ENCODE data around the gene PCYOX1L. TPM values are rescaled to one million over a fixed set of nuclear protein-coding genes. Genes with fewer than 3 reads are reported as not detected.
"Not testable (repeated sequence)": the region's sequence is repeated elsewhere in the genome, so short reads cannot be mapped to it uniquely, and the experiment has no call there.

PCYOX1L gene
- total RNA-seq, 1 experiment from 2014 or later = 51.6 TPM

DNA sequence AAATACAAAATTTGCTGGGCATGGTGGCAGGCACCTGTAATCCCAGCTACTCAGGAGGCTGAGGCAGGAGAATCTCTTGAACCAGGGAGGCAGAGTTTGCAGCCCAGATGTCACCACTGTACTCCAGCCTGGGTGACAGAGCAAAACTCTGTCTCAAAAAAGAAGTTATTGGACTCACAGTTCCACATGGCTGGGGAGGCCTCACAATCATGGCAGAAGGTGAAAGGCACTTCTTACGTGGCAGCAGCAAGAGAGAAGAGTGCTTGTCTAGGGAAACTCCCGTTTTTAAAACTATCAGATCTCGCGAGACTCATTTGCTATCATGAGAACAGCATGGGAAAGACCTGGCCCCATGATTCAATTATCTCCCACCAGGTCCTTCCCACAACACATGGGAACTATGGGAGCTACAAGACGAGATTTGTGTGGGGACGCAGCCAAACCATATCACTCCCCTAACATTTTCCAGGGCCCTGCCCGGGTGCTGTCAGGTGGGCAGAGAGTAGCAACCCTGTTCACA, 41.0 kb downstream of the PCYOX1L start:
- not testable (repeated sequence) for H3K9me3 ChIP-seq (ENCODE audit: low read length); H3K27ac ChIP-seq (ENCODE audit: low read length); H3K27me3 ChIP-seq (ENCODE audit: low read length); H3K4me3 ChIP-seq (ENCODE audit: low read length); H4K20me1 ChIP-seq (ENCODE audit: insufficient read depth, low read depth, low read length); DNase-seq; H3K79me2 ChIP-seq (ENCODE audit: low read length); H3K36me3 ChIP-seq (ENCODE audit: insufficient read depth, low read length); H3K4me1 ChIP-seq (ENCODE audit: low read length); H3K4me2 ChIP-seq (ENCODE audit: low read depth, low read length, poor library complexity, severe bottlenecking); H3K9me2 ChIP-seq (replicated peaks; ENCODE audit: insufficient read depth, low read length); H3K9ac ChIP-seq (ENCODE audit: low read length); H2AFZ ChIP-seq (ENCODE audit: low read length)

DNA sequence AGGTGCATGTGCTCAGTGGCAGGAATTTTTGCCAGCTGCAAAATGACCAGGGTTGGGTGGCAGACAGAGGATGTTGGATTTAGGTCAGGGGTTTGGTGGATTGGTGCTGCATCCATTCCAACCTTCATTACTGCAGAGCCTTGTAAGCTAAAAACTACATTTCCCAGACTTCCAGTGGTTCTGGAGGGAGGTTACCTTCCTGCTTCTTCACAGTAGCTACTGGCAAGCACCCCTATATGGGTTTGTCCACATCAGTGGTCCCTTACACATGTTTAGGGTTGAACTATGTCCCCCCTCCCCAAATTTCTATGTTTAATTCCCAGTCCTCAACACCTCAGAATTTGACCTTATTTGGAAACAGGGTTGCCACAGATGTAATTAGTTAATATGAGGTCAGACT, 41.9 kb downstream of the PCYOX1L start:
- Histone ChIP-seq H3K79me2 (ENCODE audit: low read length) (no peaks in the 10 kb centered on the region), H3K36me3 (ENCODE audit: insufficient read depth, low read length) (no peaks in the 10 kb centered on the region), H3K27ac (ENCODE audit: low read length) (no peak overlapping the region), H2AFZ (ENCODE audit: low read length) (no peak overlapping the region), H4K20me1 (ENCODE audit: insufficient read depth, low read depth, low read length) (no peaks in the 10 kb centered on the region), H3K27me3 (ENCODE audit: low read length) (no peaks in the 10 kb centered on the region; the same call in 1 of the 2 replicates), H3K9me2 (replicated peaks; ENCODE audit: insufficient read depth, low read length) (no peaks in the 10 kb centered on the region), H3K9ac (ENCODE audit: low read length) (no peak overlapping the region), H3K9me3 (ENCODE audit: low read length) (no peaks in the 10 kb centered on the region), H3K4me2 (ENCODE audit: low read depth, low read length, poor library complexity, severe bottlenecking) (no peak overlapping the region), H3K4me3 (ENCODE audit: low read length) (no peak overlapping the region), H3K4me1 (ENCODE audit: low read length) (peaks cover 9% of the 10 kb centered on the region)
- DNase-seq = peak; percentile 52

DNA sequence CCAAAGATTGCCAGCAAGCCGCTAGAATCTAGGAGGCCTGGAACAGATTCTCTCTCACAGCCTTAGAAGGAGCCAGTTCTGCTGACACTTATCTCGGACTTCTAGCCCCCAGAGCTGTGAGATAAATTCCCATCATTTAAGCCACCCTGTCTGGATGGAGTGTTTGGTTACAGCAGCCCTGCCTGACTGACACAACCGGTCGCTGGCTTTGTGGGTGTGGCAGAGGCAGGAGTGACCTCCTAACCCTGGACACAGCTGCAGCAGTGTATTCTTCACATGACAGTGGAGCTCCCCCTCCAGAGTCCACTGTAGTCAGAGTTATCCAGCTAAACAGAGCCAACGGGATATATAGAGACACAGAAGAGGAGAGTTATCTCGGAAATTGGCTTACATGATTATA, 42.5 kb downstream of the PCYOX1L start:
- H3K9ac ChIP-seq (ENCODE audit: low read length) = no peak overlapping the region
- H3K79me2 ChIP-seq (ENCODE audit: low read length) = no peaks in the 10 kb centered on the region
- no peak overlapping the region for H3K27ac ChIP-seq (ENCODE audit: low read length)
- no peak overlapping the region for H3K4me3 ChIP-seq (ENCODE audit: low read length)
- H3K9me3 ChIP-seq (ENCODE audit: low read length) = no peaks in the 10 kb centered on the region
- H3K4me1 ChIP-seq (ENCODE audit: low read length) = peaks cover 9% of the 10 kb centered on the region
- no peak for DNase-seq
- H4K20me1 ChIP-seq (ENCODE audit: insufficient read depth, low read depth, low read length) = no peaks in the 10 kb centered on the region
- no peak overlapping the region for H3K4me2 ChIP-seq (ENCODE audit: low read depth, low read length, poor library complexity, severe bottlenecking)
- no peak overlapping the region for H2AFZ ChIP-seq (ENCODE audit: low read length)
- no peaks in the 10 kb centered on the region for H3K36me3 ChIP-seq (ENCODE audit: insufficient read depth, low read length)
- H3K27me3 ChIP-seq (ENCODE audit: low read length) = no peaks in the 10 kb centered on the region; the same call in 1 of the 2 replicates
- no peaks in the 10 kb centered on the region for H3K9me2 ChIP-seq (replicated peaks; ENCODE audit: insufficient read depth, low read length)

DNA sequence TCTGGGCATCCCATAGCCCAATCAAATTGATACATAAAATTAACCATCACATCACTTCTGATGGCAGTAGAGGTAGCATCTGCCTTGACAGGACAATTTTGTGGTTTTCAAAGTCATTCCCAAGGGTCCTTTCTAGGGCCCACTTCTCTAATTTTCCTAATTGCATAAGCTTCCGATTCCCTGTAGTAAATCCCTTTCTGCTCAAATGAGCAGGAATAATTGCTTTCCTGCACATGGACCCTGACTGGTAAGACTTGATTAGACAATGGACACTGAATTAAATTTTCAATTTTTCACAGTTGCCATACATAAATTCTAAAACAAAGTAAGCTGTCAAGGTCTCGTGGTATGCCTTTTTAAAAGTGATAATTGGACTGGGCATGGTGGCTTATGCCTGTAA, 43.2 kb downstream of the PCYOX1L start:
- no peaks in the 10 kb centered on the region for H3K79me2 ChIP-seq (ENCODE audit: low read length)
- peak; percentile 46 for DNase-seq

DNA sequence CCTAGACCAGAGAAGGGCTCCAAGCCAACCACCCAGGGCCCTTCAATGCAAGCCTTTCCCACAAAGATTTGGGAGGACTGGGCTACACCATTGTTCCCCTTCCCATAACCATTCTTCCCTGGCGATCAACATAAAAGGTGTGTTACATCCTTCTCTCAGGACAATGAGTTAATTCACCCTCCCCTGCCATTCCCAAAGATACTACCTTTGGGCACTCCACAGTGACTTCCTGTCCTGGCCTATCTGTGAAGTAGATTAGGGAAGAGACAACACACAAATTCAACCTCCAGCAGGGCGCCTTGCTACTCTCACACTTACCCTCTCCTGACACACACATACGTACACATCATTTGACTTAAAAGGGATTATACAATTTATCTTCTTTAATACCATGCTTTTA, 44.4 kb downstream of the PCYOX1L start:
- Histone ChIP-seq H3K27ac (ENCODE audit: low read length) (no peak overlapping the region), H3K36me3 (ENCODE audit: insufficient read depth, low read length) (no peaks in the 10 kb centered on the region), H3K9ac (ENCODE audit: low read length) (no peak overlapping the region), H3K79me2 (ENCODE audit: low read length) (no peaks in the 10 kb centered on the region), H3K27me3 (ENCODE audit: low read length) (no peaks in the 10 kb centered on the region; the same call in 1 of the 2 replicates), H3K4me3 (ENCODE audit: low read length) (no peak overlapping the region), H3K9me3 (ENCODE audit: low read length) (no peaks in the 10 kb centered on the region), H4K20me1 (ENCODE audit: insufficient read depth, low read depth, low read length) (no peaks in the 10 kb centered on the region), H3K9me2 (replicated peaks; ENCODE audit: insufficient read depth, low read length) (no peaks in the 10 kb centered on the region), H3K4me2 (ENCODE audit: low read depth, low read length, poor library complexity, severe bottlenecking) (no peak overlapping the region), H3K4me1 (ENCODE audit: low read length) (peaks cover 17% of the 10 kb centered on the region), H2AFZ (ENCODE audit: low read length) (no peak overlapping the region)
- no peak for DNase-seq

More for the DNA sequence above, 43.2 kb downstream of the PCYOX1L start:
- H3K9me2 ChIP-seq (replicated peaks; ENCODE audit: insufficient read depth, low read length) = no peaks in the 10 kb centered on the region
- H3K9ac ChIP-seq (ENCODE audit: low read length) = no peak overlapping the region
- no peak overlapping the region for H2AFZ ChIP-seq (ENCODE audit: low read length)
- no peaks in the 10 kb centered on the region; the same call in 1 of the 2 replicates for H3K27me3 ChIP-seq (ENCODE audit: low read length)
- H3K36me3 ChIP-seq (ENCODE audit: insufficient read depth, low read length) = no peaks in the 10 kb centered on the region
- H3K4me2 ChIP-seq (ENCODE audit: low read depth, low read length, poor library complexity, severe bottlenecking) = no peak overlapping the region
- H3K4me3 ChIP-seq (ENCODE audit: low read length) = no peak overlapping the region
- no peak overlapping the region for H3K27ac ChIP-seq (ENCODE audit: low read length)
- peaks cover 9% of the 10 kb centered on the region for H3K4me1 ChIP-seq (ENCODE audit: low read length)
- H3K9me3 ChIP-seq (ENCODE audit: low read length) = no peaks in the 10 kb centered on the region
- H4K20me1 ChIP-seq (ENCODE audit: insufficient read depth, low read depth, low read length) = no peaks in the 10 kb centered on the region

DNA sequence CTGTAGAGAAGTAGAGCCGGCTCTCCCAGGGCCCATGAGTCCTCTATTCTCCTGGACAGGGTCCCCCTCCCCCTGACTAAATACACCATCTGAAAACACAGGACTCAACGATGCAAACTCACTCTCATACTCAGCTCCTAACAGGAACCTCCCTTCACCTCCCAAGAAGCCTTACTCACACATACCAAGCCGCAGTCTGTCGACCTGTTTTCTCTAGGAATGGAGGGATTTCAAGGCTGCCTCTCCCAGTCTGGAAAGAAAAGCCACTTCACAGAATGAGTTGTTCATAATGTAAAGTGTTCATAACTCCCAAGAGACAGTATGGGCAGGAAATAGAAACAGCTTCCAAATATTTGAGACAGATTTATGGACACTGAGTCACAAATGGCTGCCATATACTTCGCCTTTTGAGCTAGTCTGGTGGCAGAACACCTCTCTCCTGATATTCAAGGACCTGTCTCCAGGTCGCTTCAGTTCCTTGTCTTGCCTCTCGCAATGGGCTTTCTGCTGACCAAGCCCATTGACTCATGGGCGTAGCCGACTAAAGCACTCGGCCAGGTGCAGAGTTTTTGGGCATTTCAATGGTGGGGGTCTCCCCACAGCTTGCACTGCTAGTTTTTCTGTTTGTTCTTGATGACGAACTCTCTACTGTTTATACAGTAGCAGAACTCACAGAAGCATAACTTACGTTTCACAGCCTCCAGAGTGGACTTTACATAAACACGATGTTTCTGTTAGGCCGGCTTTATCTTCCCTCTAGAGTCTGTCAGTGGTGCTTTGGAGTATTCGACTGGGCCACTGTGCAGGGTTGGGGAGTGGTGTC, 46.3 kb downstream of the PCYOX1L start:
- Histone ChIP-seq H2AFZ (ENCODE audit: low read length) (no peak overlapping the region), H4K20me1 (ENCODE audit: insufficient read depth, low read depth, low read length) (no peaks in the 10 kb centered on the region), H3K36me3 (ENCODE audit: insufficient read depth, low read length) (no peaks in the 10 kb centered on the region), H3K9me3 (ENCODE audit: low read length) (no peaks in the 10 kb centered on the region), H3K4me3 (ENCODE audit: low read length) (no peak overlapping the region), H3K4me1 (ENCODE audit: low read length) (peaks cover 17% of the 10 kb centered on the region), H3K27ac (ENCODE audit: low read length) (no peak overlapping the region), H3K79me2 (ENCODE audit: low read length) (no peaks in the 10 kb centered on the region), H3K9ac (ENCODE audit: low read length) (no peak overlapping the region), H3K9me2 (replicated peaks; ENCODE audit: insufficient read depth, low read length) (no peaks in the 10 kb centered on the region), H3K27me3 (ENCODE audit: low read length) (no peaks in the 10 kb centered on the region; the same call in 1 of the 2 replicates), H3K4me2 (ENCODE audit: low read depth, low read length, poor library complexity, severe bottlenecking) (no peak overlapping the region)
- DNase-seq = no peak

DNA sequence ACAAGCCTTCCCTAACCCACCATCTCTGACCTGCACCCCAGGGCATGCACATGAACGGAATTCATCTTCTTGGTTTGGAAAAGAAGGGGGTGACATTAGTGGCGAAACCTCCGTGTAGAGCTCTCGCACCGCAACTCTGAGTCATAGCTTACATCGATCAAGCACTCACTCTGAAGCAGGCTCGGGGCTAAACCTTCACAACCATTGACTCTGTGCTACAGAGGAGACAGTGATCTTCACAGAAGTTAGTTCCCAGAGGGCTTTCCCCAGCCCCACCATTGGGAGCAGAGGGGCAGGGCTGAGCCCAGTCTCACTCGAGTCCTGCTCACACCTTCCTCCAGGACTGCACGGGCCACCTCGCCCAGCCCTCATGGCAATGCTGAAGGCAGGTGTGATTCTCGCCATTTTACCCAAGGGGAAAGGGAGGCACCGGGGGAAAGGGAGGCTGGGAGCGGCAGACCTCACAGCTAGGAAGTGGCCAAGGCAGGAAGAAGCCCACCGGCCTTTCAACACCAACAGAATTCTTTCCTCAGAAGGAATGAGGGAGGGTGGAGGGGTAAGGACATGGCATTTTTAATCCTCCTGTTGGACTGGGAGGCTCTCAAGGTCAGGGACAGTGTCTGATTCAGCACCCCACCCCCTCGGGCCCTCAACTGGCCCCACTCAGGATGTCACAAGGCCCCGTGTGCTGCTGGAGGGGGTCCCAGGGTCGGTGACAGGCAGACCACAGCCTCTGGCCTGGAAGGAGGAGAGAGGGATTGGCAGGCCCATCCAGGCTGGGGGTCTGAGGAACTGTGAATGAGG, 47.1 kb downstream of the PCYOX1L start:
- no peaks in the 10 kb centered on the region for H3K9me3 ChIP-seq (ENCODE audit: low read length)
- H3K79me2 ChIP-seq (ENCODE audit: low read length) = no peaks in the 10 kb centered on the region
- no peak overlapping the region for H3K9ac ChIP-seq (ENCODE audit: low read length)
- DNase-seq = no peak
- H3K4me1 ChIP-seq (ENCODE audit: low read length) = peaks cover 17% of the 10 kb centered on the region
- no peaks in the 10 kb centered on the region for H4K20me1 ChIP-seq (ENCODE audit: insufficient read depth, low read depth, low read length)
- H3K4me2 ChIP-seq (ENCODE audit: low read depth, low read length, poor library complexity, severe bottlenecking) = no peak overlapping the region
- no peak overlapping the region for H2AFZ ChIP-seq (ENCODE audit: low read length)
- H3K4me3 ChIP-seq (ENCODE audit: low read length) = no peak overlapping the region
- no peaks in the 10 kb centered on the region for H3K36me3 ChIP-seq (ENCODE audit: insufficient read depth, low read length)
- H3K27me3 ChIP-seq (ENCODE audit: low read length) = no peaks in the 10 kb centered on the region; the same call in 1 of the 2 replicates
- no peak overlapping the region for H3K27ac ChIP-seq (ENCODE audit: low read length)
- H3K9me2 ChIP-seq (replicated peaks; ENCODE audit: insufficient read depth, low read length) = no peaks in the 10 kb centered on the region

DNA sequence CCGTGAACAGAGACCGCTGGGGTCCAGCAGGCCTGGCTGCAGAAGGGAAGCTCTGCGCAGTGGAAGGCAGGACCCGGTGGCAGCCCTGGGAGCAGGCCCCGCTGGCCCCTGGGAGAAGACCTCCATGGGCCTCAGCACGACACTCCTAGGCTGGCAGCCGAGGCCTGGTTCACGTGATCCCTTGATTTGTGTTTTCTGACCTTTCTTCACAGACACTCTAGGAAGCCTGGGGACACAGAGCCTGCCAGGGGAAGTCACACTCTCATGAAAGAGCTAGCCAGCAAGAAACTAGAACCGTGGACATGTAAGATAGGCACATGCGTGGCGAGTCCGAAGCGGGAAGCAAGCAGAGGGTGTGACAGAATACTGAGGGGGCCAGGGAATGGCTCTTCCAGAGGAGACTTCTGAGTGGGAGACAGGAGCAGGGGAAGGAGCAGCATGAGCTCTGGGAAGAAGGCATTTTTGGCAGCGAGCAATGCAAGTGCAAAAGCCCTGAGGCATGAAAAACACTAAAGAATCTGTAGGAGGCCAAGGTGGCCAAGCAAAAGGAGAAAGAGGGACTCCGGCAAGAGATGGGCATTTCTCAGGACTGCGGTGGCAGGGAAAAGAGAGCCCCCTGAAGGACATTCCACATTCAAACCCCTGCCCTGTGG, 47.8 kb downstream of the PCYOX1L start:
- Histone ChIP-seq H3K27me3 (ENCODE audit: low read length) (no peaks in the 10 kb centered on the region), H3K4me3 (ENCODE audit: low read length) (no peak overlapping the region), H3K79me2 (ENCODE audit: low read length) (no peaks in the 10 kb centered on the region), H3K27ac (ENCODE audit: low read length) (no peak overlapping the region), H3K36me3 (ENCODE audit: insufficient read depth, low read length) (no peaks in the 10 kb centered on the region), H2AFZ (ENCODE audit: low read length) (no peak overlapping the region), H3K9ac (ENCODE audit: low read length) (no peak overlapping the region), H4K20me1 (ENCODE audit: insufficient read depth, low read depth, low read length) (no peaks in the 10 kb centered on the region), H3K4me1 (ENCODE audit: low read length) (peaks cover 15% of the 10 kb centered on the region), H3K4me2 (ENCODE audit: low read depth, low read length, poor library complexity, severe bottlenecking) (no peak overlapping the region), H3K9me3 (ENCODE audit: low read length) (no peaks in the 10 kb centered on the region), H3K9me2 (replicated peaks; ENCODE audit: insufficient read depth, low read length) (no peaks in the 10 kb centered on the region)
- DNase-seq = no peak
